IPS-15b (cell line): Measurements from ENCODE around the gene DENND1B.
"Not testable (repeated sequence)": the region's sequence is repeated elsewhere in the genome, so short reads cannot be mapped to it uniquely, and the experiment has no call there.

ENCODE experiments used
- H3K27me3 ChIP-seq: one replicate; pipeline ENCODE4 v1.6.1; 2013; ENCODE audit warnings: low read length; ENCODE audit not compliant: control insufficient read depth, insufficient read depth
- H3K36me3 ChIP-seq: one replicate; pipeline ENCODE4 v1.6.1; 2013; ENCODE audit warnings: low read length; ENCODE audit not compliant: control insufficient read depth, insufficient read depth
- H3K4me1 ChIP-seq: one replicate; pipeline ENCODE4 v1.6.1; 2013; ENCODE audit warnings: mild to moderate bottlenecking, low read length; ENCODE audit not compliant: control insufficient read depth, insufficient read depth
- H3K4me3 ChIP-seq: one replicate; pipeline ENCODE4 v1.5.1; 2013; ENCODE audit warnings: low read depth, low read length
- H3K9ac ChIP-seq: one replicate; pipeline ENCODE4 v1.6.1; 2013; ENCODE audit warnings: low read depth, mild to moderate bottlenecking, low read length
- H3K9me3 ChIP-seq: one replicate; pipeline ENCODE4 v1.6.1; 2013; ENCODE audit warnings: mild to moderate bottlenecking, low read length; ENCODE audit not compliant: control insufficient read depth, insufficient read depth

Gene DENND1B

GRCh38 chr1:197519741-197520334, 255.4 kb downstream of the DENND1B start:
- Histone ChIP-seq H3K9me3 (no peaks in the 10 kb centered on the region), H3K36me3 (no peaks in the 10 kb centered on the region), H3K4me1 (peaks cover 7% of the 10 kb centered on the region), H3K27me3 (no peaks in the 10 kb centered on the region), H3K4me3 (no peak overlapping the region), H3K9ac (no peak overlapping the region)

- H3K27me3 ChIP-seq: no peaks in the 10 kb centered on the region
- no peaks in the 10 kb centered on the region for H3K36me3 ChIP-seq
- H3K9ac ChIP-seq: no peak overlapping the region
Measured at GRCh38 chr1:197515421-197515820, 259.9 kb downstream of the DENND1B start.

GRCh38 chr1:197510691-197511378, 264.4 kb downstream of the DENND1B start:
- Histone ChIP-seq H3K9ac (no peak overlapping the region), H3K4me3 (no peak overlapping the region)

More at GRCh38 chr1:197515421-197515820, 259.9 kb downstream of the DENND1B start:
- Histone ChIP-seq H3K9me3 (no peaks in the 10 kb centered on the region), H3K4me1 (peaks cover 4% of the 10 kb centered on the region), H3K4me3 (no peak overlapping the region)

GRCh38 chr1:197496722-197497121, 278.6 kb downstream of the DENND1B start:
- H3K27me3 ChIP-seq: no peaks in the 10 kb centered on the region
- H3K9ac ChIP-seq: no peak overlapping the region
- no peaks in the 10 kb centered on the region for H3K4me1 ChIP-seq
- H3K9me3 ChIP-seq: no peaks in the 10 kb centered on the region
- no peaks in the 10 kb centered on the region for H3K36me3 ChIP-seq
- H3K4me3 ChIP-seq: no peak overlapping the region

More at GRCh38 chr1:197510691-197511378, 264.4 kb downstream of the DENND1B start:
- Histone ChIP-seq H3K9me3 (no peaks in the 10 kb centered on the region), H3K36me3 (no peaks in the 10 kb centered on the region), H3K4me1 (no peaks in the 10 kb centered on the region), H3K27me3 (no peaks in the 10 kb centered on the region)

- H3K4me1 ChIP-seq, H3K4me3 ChIP-seq, H3K36me3 ChIP-seq, H3K9ac ChIP-seq, H3K9me3 ChIP-seq, H3K27me3 ChIP-seq: not testable (repeated sequence)
Measured at GRCh38 chr1:197491505-197491904, 283.8 kb downstream of the DENND1B start.

GRCh38 chr1:197486946-197487345, 288.3 kb downstream of the DENND1B start:
- no peaks in the 10 kb centered on the region for H3K27me3 ChIP-seq
- no peak overlapping the region for H3K9ac ChIP-seq

GRCh38 chr1:197485790-197486189, 289.5 kb downstream of the DENND1B start:
- Histone ChIP-seq H3K36me3 (no peaks in the 10 kb centered on the region), H3K4me1 (no peaks in the 10 kb centered on the region), H3K4me3 (no peak overlapping the region), H3K27me3 (no peaks in the 10 kb centered on the region), H3K9ac (no peak overlapping the region), H3K9me3 (no peaks in the 10 kb centered on the region)

More at GRCh38 chr1:197486946-197487345, 288.3 kb downstream of the DENND1B start:
- H3K36me3 ChIP-seq: no peaks in the 10 kb centered on the region
- no peaks in the 10 kb centered on the region for H3K4me1 ChIP-seq
- H3K4me3 ChIP-seq: no peak overlapping the region
- H3K9me3 ChIP-seq: no peaks in the 10 kb centered on the region

GRCh38 chr1:197481101-197481500, 294.2 kb downstream of the DENND1B start:
- H3K4me3 ChIP-seq: no peak overlapping the region
- H3K9me3 ChIP-seq: no peaks in the 10 kb centered on the region
- no peaks in the 10 kb centered on the region for H3K27me3 ChIP-seq
- no peaks in the 10 kb centered on the region for H3K4me1 ChIP-seq
- H3K36me3 ChIP-seq: no peaks in the 10 kb centered on the region
- no peak overlapping the region for H3K9ac ChIP-seq

- Histone ChIP-seq H3K27me3 (no peaks in the 10 kb centered on the region), H3K9ac (no peak overlapping the region), H3K9me3 (no peaks in the 10 kb centered on the region), H3K4me1 (no peaks in the 10 kb centered on the region), H3K4me3 (no peak overlapping the region), H3K36me3 (no peaks in the 10 kb centered on the region)
Measured at GRCh38 chr1:197480446-197480845, 294.8 kb downstream of the DENND1B start.

GRCh38 chr1:197472141-197472540, 303.1 kb downstream of the DENND1B start:
- Histone ChIP-seq H3K4me1 (peaks cover 13% of the 10 kb centered on the region), H3K36me3 (no peaks in the 10 kb centered on the region), H3K27me3 (no peaks in the 10 kb centered on the region), H3K9me3 (no peaks in the 10 kb centered on the region), H3K4me3 (no peak overlapping the region), H3K9ac (no peak overlapping the region)

GRCh38 chr1:197471248-197471985, 303.9 kb downstream of the DENND1B start:
- Histone ChIP-seq H3K9me3 (no peaks in the 10 kb centered on the region), H3K9ac (no peak overlapping the region), H3K4me3 (no peak overlapping the region), H3K4me1 (peaks cover 13% of the 10 kb centered on the region), H3K36me3 (no peaks in the 10 kb centered on the region), H3K27me3 (no peaks in the 10 kb centered on the region)

- Histone ChIP-seq H3K27me3 (no peaks in the 10 kb centered on the region), H3K9ac (no peak overlapping the region), H3K4me1 (peaks cover 13% of the 10 kb centered on the region), H3K9me3 (no peaks in the 10 kb centered on the region), H3K4me3 (no peak overlapping the region), H3K36me3 (no peaks in the 10 kb centered on the region)
Measured at GRCh38 chr1:197470330-197470729, 304.9 kb downstream of the DENND1B start.
